ENCODE data around the gene DNAAF8. TPM values are rescaled to one million over a fixed set of nuclear protein-coding genes. Genes with fewer than 3 reads are reported as not detected.
"Not testable (repeated sequence)": the region's sequence is repeated elsewhere in the genome, so short reads cannot be mapped to it uniquely, and the experiment has no call there.

The DNAAF8 gene
- total RNA-seq, 1 donor from 2014 or later: 1.5 TPM

DNA sequence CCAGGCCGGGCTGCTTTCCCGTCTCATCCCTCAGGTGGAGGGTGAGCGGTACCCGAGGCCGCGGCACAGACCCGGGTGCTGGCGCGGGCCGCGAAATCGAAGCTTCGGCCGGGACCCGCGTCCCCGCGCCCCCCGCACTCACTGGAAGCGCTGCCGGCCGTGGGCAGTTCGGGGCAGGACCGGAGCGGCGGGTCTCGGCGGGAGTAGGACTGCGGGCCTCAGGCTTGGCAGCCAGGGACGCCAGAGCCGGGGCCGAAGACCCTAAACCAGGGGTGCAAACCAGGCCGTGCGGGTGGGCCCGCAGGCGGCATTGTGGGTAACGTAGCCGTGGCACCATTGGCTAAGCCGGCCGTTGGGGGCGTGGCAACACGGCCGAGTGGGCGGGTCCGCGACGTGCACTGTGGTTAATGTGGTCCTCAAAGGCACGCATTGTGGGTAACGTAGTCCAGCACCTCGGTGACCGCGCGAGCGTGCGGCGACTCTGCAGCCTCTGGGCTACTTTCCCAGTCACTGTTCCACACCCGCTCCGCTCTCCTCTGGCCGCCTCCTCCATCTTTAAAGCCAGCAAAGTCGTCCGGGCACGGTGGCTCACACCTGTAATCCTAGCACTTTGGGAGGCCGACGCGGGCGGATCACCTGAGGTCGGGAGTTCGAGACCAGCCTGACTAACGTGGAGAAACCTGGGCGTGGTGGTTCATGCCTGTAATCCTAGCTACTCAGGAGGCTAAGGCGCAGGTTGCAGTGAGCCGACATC, 32.7 kb downstream of the DNAAF8 start, which contains the start of gene ZNF500:
ZNF500 (minus strand) TSS at position 288 of the 754 bp plus-strand sequence. CDS start 1,184 bp downstream, outside the sequence.
- DNase-seq (ENCODE audit: missing footprints) (peak; percentile 99), ATAC-seq (peak; percentile 95)
- intact Hi-C loops (cut with DNase I): no loop called here

DNA sequence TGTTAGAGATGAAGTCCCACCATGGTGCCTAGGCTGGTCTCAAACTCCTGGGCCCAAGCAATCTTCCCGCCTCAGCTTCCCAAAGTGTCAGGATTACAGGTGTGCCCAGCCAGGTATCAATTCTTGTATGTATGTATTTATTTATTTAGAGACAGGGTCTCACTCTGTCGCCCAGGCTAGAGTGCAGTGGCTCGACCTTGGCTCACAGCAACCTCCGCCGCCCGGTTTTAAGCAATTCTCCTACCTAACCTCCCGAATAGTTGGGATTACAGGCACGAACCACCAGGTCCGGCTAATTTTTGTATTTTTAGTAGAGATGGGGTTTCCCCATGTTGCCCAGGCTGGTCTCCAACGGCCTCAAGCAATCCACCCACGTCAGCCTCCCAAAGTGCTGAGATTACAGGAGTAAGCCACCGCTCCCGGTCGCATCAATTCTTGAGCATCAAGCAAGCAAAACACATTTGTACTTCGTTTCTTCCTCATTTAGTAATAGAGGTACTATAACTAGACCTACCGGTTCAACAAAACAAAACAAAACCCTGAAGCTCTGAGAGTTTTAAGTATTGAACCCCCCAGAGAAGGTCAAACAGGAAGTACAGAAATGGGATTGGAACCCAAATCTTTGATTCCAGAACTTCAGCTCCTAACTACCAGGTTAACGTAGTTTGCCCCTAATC, 33.7 kb downstream of the DNAAF8 start:
- DNase-seq (ENCODE audit: missing footprints): peak; percentile 18
- intact Hi-C loops (cut with DNase I): no loop called here
- no peak for ATAC-seq

DNA sequence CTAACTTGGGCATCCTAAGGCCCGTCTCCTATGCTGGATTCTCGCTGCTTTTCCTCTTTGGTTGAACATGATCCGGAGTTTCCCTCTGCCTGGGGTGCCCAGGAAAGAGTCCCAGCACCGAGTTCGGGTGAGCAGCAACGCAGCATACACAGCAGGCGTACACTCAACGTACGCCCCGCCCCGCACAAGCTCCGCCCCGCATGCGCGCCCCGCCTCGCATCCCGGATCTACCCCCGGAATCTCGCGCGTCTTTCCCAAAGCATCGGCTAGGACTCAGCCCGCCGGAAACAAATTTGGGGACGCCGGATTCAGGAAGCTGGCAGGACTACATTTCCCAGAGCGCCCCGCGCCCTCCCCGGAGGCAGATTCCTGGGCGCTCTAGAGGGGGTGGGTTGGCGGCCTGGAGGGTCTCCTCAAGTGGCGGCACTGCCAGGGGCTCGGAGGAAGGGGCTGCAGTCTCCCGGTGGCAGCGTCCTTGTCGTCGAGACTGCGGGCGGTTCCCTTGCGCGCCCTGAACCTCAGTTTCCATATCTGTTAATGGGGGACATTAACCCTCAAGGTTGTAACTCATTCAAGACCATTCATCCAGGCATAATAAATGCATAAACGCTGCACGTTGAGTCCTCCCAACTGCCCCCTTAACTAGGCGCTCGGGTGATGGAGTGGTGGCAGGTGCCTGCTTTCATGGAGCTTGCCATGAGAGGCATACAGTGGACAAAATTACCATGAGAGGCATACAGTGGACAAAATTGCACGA, 34.4 kb downstream of the DNAAF8 start:
- intact Hi-C loops (cut with DNase I): no loop called here
- ATAC-seq: peak; percentile 94
- peak; percentile 98 for DNase-seq (ENCODE audit: missing footprints)

DNA sequence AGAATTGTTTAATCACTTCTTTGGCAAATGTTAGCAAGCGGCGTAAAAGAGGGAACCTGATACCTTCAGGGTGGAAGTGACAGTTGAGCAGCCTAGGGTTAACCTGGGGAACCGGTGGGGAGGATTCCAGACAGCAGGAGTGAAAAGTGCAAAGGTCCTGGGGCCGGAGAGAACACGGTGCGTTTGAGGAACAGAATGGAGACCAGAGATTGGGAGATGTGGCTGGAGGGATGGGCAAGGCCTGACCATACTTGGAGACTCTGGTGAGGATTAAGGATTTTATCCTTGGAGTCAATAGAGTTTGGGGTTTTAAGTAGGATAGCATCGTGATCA, 34.9 kb downstream of the DNAAF8 start:
- DNase-seq (ENCODE audit: missing footprints): no peak
- intact Hi-C loops (cut with DNase I): no loop called here
- no peak for ATAC-seq

DNA sequence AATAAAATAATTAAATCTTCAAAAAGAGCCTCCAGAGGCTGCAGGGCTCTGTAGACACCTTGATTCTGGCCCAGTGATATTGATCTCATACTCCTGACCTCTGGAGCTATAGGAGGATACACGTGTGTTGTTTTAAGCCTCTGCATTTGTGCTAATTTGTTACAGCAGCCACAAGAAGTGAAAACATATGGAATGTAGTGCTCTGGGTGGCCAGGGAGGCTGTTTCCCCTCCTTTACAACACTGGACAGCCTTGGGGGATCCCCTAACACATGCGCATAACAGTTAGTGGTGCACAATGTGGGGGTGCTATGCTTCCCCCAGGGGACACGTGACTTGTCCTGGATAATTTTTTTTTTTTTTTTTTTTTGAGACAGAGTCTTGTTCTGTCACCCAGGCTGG, 37.3 kb downstream of the DNAAF8 start:
- DNase-seq (ENCODE audit: missing footprints): no peak
- no peak for ATAC-seq
- intact Hi-C loops (cut with DNase I): no loop called here

DNA sequence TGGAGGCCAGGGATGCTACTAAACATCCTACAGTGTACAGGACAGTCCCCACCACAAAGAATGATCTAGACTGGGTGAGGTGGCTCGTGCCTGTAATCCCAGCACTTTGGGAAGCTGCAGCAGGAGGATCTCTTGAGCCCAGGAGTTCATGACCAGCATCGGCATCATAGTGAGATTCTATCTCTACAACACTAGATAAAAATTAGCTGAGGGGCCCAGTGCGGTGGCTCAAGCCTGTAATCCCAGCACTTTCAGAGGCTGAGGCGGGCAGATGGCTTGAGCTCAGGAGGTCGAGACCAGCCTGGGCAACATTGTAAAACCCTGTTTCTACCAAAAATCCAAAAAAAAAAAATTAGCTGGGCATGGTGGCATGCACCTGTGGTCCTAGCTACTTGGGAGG, 38.0 kb downstream of the DNAAF8 start:
- DNase-seq (ENCODE audit: missing footprints): no peak
- ATAC-seq: no peak
- intact Hi-C loops (cut with DNase I): no loop called here

DNA sequence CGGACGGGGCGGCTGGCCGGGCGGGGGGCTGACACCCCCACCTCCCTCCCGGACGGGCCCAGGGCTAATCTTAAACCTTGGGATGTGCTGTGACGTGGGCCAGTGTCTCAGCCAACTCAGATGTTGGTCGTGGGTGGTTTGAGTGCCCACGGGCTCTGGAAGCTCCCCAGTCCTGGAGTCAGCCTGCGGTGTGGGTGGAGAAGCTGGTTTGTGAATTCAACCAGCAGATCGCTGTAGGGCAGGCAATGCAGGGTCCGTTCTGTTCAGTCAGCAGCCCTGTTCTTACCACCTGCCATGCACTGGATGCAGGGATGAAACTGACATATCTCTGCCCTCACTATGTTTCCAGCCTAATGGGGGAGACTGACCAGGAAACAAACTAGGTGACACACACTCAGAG, 40.7 kb downstream of the DNAAF8 start:
- no peak for ATAC-seq
- intact Hi-C loops (cut with DNase I): no loop called here
- no peak for DNase-seq (ENCODE audit: missing footprints)

DNA sequence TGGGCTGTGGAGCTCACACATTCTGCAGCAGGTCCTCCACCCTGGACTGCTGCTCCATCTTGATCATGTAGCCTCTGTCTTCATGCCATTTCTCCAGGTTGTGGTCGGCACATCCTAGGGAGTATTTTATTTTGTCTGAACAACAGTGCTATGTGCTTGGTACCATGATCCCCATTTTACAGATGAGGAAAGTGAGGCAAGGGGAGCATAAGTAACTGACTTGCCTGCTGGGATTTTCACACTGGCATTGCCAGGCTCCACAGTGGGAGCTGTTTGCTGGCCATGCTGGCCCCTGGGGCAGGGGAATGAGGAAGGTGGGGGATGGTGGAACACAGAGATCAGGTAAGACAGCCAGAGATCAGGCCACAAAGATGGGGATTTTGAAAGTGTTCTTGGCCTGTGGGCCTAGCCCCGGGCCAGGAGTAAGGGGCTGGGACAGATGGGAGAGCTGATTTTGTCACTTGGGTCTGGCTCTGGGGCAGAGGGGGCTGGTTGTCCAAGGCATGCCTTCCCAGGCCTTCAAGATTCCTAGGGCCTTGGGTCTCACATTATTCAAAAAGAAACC, 41.9 kb downstream of the DNAAF8 start:
- intact Hi-C loops (cut with DNase I): no loop called here
- DNase-seq (ENCODE audit: missing footprints) (no peak), ATAC-seq (no peak)

DNA sequence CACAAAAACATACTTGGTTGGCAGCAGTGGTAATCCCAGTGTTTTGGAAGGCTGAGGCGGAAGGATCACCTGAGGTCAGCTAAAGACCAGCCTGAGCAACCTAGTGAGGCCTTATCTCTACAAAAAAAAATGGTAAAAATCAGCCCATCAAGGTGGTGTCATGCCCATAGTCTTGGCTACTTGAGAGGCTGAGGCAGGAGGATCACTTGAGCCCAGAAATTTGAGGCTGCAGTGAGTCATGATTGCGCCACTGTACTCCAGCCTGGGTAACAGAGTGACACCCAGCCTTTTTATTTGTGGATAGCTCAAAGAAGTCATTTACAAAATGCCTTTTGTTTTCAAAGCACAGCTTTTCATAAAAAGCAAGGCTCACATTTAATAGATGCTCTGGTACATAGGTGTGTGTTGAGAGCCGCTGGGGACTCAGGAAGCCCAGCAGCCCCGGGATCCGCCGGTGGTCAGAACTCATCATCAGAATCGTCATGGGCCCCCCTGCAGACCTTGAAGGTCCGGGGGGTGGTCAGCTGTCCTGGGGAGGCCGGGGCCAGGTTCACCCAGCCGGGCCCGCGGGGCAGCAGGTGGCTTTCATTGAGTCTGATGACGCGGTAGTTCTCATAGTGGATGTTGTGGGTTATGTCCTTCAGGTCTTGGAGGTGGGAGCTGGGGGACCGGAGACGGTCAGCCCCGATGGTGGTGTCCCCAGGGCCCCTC, 43.2 kb downstream of the DNAAF8 start:
- no peak for ATAC-seq

DNA sequence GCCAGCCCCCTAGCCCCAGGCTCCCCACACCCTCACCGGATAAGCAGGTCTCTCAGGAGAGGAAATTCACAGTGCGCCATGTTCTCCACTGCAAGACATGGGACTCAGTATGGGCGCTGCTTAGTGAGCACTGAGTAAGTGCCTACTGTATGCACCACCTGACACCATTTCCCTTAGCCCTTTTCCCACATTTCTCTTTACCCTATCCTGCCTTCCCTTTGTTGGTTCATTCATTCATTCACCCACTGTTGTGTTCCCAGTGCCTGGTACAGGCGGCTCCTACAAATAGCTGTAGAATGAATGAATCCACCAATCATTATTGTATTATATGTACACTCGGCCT, 43.7 kb downstream of the DNAAF8 start:
- ATAC-seq (no peak), DNase-seq (ENCODE audit: missing footprints) (no peak)
- intact Hi-C loops (cut with DNase I): no loop called here

More for the DNA sequence above, 43.2 kb downstream of the DNAAF8 start:
- no peak for DNase-seq (ENCODE audit: missing footprints)
- intact Hi-C loops (cut with DNase I): no loop called here

DNA sequence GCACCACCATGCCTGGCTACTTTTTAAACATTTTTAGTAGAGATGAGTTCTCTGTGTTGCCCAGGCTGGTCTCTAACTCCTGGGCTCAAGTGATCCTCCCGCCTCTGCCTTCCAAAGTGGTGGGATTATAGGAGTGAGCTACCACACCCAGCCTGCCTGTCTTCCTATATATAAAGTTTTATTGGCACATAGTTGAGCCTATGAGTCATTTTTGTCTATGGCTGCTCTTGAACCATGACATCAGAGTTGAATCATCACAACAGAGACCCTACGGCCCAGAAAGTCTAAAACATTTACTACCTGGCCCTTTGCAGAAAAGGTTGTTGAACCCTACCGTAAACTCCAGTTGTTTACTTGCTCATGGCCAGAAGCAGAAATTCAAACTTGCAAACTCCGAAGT, 45.9 kb downstream of the DNAAF8 start:
- DNase-seq (ENCODE audit: missing footprints): no peak
- ATAC-seq: no peak
- intact Hi-C loops (cut with DNase I): no loop called here

DNA sequence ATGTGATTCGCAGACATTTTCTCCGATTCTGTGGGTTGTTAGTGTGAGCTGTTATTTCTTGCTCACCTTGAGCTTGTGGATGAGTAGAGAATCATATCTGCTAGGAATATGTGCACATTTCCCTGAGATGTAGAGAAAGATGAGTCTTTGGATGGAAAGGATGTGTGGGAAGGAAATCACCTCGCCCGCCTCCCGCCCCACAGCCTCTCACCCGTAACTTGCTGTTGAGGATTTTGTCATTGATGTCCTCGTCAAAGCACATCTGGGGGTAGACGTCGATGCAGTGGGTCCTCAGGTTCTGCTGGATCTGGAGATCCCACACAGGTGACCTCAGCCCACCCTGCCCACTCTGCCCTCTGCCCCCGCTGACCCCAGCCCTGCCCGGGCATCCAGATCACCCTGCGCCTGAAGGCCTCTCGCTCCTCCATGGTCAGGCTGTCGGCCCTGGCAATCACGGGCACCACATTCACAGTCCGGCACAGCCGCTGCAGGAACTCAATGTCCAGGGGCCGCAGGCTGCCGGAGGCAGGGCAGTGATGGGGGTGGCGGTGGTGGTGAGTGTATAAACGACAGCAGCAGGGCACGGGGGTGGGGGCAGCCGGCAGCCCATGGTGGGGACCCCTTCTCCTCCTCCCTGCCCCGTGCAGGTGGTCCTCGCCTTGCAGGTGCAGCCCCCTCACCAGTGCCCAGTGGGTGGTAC, 49.1 kb downstream of the DNAAF8 start:
- no peak for DNase-seq (ENCODE audit: missing footprints)
- no peak for ATAC-seq
- intact Hi-C loops (cut with DNase I): no loop called here

DNA sequence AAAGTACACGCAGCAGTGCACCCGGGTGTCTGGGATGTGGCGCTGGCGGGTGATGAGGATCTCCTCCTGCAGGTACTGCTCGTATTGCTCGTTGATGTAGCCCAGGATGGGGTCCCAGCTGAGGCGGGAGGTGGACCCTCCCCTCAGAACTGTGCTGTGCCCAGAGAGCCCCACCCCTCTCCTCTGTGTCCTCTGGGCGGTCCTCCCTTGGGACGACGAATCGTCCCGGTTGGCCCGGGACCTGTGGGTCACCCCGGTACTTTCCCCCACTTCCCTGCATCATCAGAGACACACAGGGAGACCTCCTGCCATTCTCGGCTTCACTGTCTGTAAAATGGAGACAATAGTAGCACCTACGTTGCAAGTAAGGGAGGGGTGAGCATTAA, 49.6 kb downstream of the DNAAF8 start:
- intact Hi-C loops (cut with DNase I): no loop called here
- DNase-seq (ENCODE audit: missing footprints): no peak
- ATAC-seq: no peak

DNA sequence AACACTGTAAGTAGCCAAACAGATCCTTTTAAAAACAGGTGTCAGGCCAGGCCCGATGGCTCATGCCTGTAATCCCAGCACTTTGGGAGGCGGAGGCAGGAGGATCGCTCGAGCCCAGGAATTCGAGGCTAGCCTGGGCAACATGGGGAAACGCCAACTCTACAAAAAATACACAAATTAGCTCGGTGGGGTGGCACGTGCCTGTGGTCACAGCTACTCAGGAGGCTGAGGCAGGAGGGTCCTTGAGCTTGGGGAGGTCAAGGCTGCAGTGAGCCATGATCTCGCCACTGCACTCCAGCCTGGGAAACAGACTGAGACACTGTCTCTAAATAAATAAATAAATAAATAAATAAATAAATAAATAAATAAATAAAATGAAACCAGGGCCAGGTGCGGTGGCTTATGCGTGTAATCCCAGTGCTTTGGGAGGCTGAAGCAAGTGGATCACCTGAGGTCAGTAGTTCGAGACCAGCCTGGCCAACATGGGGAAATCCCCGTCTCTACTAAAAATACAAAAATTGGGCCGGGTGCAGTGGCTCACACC, 50.2 kb downstream of the DNAAF8 start:
- intact Hi-C loops (cut with DNase I); DNase-seq (ENCODE audit: missing footprints); ATAC-seq: not testable (repeated sequence)

DNA sequence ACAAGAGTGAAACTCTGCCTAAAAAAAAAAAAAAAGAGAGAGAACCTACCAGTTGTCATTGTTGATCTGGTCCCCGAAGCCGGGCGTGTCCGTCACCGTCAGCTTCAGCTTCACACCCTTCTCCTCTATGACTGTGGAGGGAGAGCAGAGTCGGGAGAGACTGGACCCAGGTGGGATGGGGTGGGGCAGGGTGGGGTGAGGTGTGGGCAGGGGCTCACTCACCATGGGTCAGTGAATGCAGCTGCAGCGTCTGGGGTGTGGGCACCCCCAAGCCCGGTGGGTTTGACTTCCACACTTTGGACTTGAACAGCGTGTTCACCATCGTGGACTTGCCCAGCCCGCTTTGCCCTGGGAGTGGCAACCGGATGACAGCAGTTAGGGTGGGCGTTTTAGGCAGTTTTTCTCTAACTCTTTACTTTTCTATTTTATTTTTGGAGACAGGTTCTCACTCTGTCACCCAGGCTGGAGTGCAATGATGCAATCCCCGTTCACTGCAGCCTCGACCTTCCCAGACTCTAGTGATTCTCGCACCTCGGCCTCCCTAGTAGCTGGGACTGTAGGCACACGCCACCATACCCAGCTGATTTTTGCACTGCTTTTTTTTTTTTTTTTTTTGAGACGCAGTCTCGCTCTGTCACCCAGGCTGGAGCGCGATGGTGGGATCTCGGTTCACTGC, 51.6 kb downstream of the DNAAF8 start:
- intact Hi-C loops (cut with DNase I): no loop called here
- ATAC-seq: no peak

DNA sequence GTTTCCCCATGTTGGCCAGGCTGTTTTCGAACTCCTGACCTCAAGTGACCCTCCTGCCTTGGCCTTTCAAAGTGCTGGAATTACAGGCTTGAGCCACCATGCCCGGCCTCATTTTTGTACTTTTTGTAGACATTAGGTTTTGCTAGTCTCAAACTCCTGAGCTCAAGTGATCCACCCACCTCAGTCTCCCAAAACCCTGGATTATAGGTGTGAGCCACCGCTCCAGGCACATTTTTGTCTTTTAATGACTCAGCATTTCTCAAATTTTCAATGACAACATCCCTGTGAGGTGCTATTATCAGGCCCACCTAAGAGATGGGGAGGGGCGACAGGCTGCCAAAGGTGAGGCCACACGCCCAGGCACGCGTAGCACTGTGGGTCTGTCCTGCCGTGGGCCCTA, 52.7 kb downstream of the DNAAF8 start:
- intact Hi-C loops (cut with DNase I): no loop called here
- ATAC-seq (no peak), DNase-seq (ENCODE audit: missing footprints) (no peak)

More for the DNA sequence above, 51.6 kb downstream of the DNAAF8 start:
- DNase-seq (ENCODE audit: missing footprints): no peak

DNA sequence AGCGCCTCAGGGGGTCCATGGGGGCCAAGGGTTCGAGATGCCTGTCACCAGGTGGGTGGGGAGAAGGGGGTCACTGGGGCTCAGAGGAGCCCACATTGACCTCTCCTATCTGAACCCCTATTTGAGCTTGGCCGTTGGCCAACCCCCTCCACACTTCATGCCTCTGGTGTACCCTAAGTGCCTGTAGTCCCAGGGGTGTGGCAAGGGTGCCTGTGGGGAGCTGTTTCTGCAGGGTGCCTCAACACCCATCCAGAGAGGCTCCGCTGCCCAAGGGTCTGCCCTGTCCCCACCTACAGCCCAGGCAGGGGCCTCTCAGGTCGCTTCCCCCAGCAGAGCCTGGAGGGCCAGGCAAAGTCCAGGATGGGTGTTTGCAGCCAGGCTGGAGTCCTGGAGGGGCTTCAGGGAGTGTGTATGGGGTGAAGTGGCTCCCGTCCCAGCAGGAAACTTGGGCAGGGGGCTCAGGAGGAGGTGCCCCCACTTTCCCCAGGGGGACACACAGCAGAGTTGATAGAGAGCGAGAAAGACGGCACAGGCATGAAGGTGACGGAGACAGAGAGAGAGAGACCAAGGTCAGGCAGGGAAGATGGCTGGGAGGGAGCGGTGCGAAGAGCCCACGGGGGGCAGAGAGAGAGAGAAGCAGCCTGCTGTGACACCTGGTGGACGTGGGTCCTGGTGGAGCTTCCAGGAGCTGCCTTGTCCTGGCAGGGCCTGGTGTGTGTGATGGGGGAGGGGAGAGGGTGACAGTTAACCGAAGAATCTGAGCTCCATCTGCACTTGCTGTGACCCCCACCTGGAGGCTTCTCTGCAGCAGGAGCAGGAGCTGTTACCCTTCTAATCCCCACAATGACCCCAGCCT, 53.5 kb downstream of the DNAAF8 start, which contains the start of gene SEPTIN12:
SEPTIN12 (minus strand) TSS at position 719 of the 856 bp plus-strand sequence; CDS start at position 19, 700 bp downstream.
- intact Hi-C loops (cut with DNase I): no loop called here
- no peak for ATAC-seq
- no peak for DNase-seq (ENCODE audit: missing footprints)
